Right renal pelvis (tissue), 4 donors: ENCODE results near the gene TOX2. TPM values are rescaled to one million over a fixed set of nuclear protein-coding genes. Genes with fewer than 3 reads are reported as not detected.

ENCODE experiments used
- DNase-seq, 4 donors: peaks; one replicate each; pipeline ENCODE4 v3.0.0-alpha.2; 2013; ENCODE audit warnings: low read depth in 4 of 4, low spot score in 3 of 4, missing footprints in 1 of 4
- polyA plus RNA-seq, 4 donors: library from polyadenylated mRNA; unstranded; fragments of 120-200 nt; gene quantifications; one replicate each; pipeline ENCODE4 v1.2.1, GENCODE V29; 2013; ENCODE audit not compliant: insufficient read length in 4 of 4

TOX2 gene
- polyA plus RNA-seq, 4 donors: 3.8 to 5.1 (median 4.2) TPM

DNA sequence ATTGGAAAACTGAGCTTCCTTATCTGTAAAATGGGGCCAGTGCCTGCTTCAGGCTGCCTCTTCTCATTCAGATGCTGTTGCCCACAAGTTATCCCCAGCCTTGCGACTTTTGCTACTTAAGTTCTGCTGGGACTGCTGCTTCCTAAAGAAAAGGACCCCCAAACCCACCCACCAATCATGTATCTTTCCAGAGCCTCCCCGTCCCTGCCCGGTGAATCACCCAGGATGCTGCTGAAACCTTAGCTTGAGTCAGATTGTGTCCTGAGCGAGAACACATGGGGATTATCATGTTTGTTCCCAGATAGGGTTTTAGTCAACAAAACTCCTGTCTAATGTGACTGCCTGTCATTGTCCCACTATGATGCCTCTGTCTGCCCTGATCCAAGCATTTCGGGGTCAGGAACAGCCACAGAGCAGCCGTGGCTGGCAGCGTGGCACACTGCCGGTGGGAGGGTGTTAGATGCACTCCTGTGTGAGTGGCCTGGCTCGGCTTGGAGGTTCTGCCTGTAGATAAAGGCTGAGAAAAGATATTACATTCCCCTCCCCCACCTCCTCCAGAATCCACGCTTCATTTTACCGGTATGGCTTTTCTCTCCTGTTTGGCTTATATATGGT is 79.9 kb downstream of the TOX2 start:
- no peak for DNase-seq

DNA sequence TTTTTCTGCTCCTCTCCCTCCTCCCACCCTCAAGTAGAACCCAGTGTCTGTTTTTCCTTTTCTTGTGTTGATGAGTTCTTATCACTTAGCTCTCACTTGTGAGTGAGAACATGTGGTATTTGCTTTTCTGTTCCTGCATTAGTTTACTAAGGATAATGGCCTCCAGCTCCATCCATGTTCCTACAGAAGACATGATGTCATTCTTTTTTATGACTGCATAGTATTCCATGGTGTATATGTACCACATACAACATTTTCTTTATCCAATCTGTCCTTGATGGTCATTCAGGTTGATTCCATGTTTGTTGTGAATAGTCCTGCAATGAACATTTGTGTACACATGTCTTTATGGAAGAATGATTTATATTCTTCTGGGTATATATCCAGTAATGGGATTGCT is 81.0 kb downstream of the TOX2 start:
- DNase-seq: no peak

DNA sequence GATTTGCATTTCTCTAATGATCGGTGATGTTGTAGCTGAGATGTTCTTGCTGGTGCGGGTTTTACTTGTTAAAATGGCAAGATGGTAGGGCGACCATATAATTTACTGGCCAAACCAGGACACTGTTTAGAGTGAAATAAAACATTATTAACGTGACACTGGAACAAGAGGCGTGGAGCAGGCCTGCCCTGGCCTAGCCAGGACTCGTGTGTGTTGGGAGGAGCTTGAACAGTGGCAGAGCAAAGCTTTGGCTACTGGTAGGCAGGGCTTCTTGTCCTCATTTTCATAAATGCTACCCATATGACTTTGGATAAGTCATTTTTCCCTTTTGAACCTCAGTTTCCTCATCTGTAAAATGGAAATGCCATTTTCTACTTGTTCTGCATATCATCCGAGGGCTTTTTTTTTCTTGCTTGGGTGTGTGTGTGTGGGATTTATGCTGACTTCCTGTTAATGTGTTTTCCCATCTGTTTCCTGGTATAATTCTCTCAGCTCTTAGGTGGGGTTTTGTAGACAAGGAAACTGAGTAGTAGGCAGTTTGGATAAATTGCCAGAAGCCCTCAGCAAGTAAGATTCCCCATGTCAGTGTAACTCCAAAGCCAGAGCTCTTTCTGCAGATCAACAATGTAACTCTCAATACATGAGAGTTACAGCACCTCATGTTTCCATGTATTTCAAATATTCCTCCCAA is 81.7 kb downstream of the TOX2 start:
- DNase-seq: no peak

DNA sequence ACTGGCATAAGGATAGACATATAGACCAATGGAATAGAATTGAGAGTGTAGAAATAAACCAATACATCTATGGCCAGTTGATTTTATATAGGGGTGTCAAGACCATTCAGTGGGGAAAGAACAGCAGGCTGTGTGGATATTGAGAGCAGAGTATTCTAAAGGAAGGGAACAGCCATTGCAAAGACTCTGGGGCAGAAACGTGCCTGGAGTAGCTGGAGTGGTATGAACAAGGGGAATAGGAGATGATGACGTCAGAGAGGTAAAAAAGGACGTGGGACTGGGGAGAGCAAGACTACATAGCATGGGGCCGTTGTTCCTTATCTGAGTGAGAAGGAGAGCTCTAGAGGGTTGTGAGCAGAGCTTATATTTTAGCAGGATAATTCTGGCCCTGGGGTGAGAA is 85.2 kb downstream of the TOX2 start:
- DNase-seq: no peak

DNA sequence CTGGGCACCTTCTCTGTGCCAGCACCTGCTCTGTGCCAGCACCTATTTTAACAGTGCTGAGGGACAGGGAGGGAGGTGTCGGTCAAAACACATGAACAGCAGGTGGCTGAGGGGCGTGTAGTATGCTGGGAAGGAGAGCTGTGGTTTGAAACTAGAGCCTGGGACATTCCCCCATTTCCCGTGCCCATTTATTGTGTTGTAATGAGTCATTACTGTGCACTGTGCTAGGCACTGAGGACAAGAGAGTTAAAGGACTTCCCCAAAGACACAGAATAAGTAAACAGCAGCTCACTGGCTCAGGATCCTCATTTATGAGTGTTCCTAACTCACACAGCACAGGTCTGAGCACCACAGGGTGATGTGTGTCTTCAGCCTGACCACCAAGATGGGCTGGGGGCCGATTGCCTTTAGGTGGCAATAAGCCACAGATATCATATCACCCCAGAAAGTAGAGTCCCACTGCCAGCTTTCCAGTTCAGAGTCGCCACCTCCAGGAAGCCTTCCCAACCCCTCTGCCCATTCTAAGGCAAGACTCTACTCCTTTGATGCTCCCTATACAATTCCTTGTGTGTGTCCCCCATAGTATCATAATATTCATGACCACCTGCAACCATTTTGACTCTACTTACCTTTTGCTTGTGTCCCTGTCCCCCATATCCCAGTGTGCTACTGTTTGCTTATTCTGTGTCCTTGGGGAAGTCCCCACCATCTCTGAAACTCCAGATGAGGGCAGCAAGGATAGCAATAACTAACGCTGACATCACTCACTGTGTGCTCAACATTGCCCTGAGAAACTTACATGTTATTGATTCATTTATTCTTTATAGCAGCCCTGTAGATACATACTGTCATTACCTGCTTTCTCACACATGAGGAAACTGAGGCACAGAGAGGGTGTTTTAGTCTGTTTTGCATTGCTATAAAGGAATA is 87.3 kb downstream of the TOX2 start:
- DNase-seq: no peak

DNA sequence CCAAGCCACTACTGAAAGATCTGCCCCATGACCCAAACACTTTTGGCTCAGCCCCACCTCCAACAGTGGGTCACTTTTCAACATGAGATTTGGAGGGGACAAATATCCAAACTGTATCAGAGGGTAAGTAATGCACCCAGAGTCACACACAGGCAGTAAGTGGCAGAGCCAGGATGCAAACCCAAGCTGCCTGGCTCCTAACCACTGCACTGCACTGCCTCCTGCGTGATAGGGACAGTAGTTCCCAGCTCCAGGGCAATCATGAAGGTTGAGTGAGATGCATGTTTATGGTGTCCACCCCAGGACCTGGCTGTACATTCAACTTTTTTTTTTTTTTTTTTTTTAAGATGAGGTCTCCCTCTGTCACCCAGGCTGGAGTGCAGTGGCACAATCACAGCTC is 88.2 kb downstream of the TOX2 start:
- no peak for DNase-seq

DNA sequence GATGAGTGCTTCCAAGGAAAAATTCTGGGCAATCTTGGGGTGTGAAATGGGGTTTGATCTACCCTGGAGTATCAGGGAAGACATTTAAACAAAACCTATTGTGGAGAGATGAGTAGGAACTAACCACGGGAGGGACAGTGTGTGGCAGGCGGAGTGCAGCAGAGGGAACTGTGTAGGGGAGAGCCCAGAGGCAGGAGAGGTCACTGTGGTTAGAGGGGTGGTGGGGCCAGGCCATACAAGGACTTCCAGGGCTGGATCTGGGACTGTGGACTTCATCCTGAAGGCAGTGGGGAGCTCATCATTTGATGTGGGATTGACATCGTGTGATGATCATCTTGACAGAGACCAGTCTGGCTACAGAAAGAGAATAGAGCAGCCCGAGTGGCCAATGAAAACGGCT is 89.0 kb downstream of the TOX2 start:
- no peak for DNase-seq

DNA sequence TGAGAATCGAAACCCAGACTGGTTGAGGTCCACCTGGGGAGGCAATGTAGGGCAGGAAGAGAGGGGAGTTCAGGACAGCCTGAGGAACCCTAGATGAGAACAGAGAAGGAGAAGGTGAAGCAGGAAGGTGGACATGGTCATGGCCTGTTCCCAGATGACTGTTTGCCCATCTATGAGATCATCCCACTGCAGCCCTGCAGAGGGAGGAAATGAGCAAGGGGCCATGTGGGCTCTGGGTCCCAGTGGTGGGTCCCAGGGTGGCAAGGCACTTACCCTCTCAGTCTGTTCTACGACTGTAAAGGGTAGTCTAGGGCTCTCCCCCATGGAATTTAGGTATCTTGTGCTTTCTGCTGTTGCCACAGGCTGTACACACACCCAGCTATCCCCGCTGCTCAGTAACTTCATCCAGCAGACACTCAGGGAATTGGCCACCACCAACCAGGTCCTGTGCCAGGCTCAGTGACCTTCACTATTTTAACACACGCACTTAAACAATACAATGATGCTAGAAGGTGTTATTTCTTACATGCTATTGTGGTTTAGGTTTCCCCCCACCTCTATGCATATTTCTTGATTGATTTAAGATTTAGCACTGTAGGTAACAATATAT is 89.8 kb downstream of the TOX2 start:
- no peak for DNase-seq

DNA sequence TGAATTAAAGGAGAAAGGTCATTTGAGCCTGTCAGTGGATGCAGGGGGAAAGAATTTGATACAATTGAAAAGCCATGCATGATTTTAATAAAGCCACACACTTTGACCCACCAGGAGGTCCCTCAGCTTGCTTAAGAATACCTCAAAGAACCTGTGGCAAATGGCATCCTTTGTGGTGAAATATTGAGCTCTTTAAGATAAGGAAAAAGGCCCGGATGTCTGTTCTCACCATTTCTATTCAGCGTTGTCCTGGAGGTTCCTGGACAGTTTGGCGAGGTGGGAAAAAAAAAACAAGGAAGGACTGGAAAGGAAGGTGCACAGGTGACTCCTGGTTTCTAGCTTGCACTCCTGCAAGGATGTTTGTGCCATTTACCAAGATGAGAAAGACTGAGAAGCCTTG is 91.0 kb downstream of the TOX2 start:
- no peak for DNase-seq

DNA sequence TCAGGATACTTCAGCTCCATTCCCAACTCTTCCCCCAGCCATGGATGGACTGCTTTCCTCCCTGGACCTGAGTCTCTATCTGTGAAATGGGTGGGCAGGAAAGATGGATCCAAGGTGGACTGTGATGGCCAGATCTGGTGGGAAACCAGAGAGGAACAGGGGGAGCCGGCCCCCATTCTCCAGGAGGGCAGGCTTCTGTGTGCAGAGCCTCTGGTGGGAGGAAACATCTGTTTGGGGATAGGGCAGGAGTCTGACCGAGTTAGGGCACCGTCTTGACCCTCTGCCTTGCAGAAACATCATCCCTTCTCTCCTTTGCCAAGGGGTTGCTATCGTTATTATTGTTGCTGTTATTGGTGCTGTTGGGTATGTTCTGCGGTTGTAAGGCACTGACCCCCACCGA is 91.5 kb downstream of the TOX2 start:
- no peak for DNase-seq

DNA sequence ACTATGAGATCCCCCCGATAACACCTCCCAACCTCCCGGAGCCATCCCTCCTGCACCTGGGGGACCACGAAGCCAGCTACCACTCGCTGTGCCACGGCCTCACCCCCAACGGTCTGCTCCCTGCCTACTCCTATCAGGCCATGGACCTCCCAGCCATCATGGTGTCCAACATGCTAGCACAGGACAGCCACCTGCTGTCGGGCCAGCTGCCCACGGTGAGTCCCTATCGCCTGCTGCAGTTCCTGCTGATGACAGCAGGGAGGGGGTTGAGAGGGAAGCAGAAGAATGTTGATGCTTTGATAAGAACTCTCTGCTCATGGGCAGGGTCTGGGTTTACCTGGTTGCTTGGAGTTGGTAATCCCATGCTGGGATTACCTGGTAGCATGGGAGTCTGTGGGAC is 91.9 kb downstream of the TOX2 start:
- DNase-seq: no peak

DNA sequence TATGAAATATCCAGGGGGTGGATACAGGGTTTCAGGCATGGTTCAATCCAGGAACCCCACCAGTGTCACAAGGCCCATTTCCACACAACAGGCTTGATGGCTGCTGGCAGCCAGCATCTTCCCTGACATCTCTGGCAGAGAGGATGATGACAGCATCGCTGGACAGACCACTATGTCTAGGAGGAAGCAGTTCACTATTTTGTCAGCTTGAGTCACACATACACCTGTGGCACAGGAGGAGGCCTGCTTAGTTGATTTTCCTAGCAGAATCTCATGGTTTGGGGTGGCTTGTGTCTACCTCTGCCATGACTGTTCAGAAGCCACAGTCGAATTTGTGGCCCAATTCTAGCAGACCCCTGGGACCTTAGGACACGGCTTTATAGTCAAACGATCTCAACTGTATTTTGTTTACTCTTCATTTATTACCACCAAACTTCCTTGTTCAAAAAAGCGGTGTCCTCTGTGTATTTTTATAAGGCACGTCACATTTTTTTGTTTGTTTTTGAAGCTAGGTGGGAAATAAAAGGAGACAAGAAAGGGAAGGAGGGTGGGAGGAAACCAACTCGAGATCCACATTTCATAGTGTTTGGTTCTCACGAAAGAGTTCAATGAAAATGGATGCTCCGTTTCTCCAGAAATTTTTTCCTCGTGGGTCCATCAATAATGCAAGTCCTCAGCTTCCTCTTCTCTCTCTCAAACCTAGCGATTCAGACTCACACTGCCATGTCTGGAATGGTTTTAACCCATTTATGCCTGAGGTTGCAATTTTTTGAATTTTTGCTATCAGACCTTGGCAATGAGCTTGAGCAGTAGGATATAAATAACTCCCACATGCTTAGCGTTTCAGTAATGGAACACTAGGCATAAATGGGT is 94.4 kb downstream of the TOX2 start:
- DNase-seq: no peak

DNA sequence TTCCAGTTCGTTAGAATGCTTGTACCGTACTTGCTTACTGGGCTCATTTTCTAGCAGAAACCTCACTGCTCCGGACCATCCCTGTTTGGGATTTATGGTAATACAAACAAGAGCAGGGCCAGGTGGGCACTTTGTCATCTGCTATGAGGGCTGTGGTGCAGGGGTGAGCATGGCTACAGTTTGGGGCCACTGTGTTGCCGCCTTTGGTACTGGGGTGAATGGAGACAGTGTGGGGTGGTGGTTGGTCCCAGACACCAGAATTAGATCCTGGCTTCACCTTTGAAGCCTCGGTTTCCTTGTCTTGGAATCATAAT is 95.0 kb downstream of the TOX2 start:
- no peak for DNase-seq

DNA sequence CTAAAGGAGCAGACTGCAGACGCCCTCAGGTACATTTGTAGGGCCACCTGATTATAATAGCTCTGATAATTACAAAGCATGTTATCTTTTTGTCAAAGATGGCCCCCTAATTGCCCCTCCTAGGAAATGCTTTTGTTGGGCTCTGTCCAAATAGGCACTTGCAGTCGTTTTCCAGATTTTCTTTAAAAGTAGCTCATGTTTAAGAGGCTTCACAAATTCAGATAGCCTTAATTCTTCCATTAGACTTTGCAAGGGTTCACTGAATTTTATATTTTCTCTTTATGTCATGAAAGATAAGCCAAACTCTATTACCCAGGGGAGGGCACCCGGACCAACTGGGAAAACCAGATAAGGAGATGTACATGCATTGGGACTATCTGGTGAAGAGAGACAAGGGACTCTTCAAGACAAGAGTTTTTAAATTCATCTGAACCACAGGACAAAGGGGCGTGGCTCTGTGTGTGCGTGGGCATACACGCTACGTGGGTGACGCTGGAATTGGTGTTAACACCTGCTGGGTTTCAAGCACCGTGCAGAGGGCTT is 95.6 kb downstream of the TOX2 start:
- no peak for DNase-seq

DNA sequence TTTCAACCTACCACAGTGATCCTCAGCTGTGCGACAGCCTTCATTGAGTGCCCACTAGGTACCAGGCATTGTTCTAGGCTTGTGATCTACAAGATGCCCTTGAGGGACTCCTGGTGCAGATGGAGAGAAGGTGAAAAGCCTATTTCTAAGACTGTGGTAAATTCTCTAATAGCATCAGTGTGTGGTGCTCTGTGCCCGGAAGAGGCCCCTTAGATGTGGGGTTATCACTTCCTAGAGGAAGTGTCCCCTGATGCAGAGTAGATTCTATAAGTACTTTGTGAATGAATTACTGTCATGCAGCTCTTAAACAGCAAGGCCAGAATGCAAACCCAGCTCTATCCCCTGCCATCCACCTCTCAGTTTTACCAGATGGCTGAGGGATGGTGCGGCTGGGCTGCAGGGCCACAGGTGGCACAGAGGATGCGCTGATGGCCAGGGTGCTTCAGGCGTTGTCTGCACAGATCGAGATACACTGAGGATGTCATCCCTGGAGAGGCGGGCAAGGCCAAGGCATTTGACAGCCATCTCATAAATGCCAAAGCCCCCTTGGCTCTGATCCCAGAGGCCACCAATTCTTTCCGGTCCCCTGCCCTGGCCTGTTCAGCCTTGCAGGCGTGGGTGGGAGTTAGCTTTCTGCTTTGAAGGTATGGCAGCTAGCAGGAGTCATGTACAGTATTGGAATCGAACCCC is 96.7 kb downstream of the TOX2 start:
- no peak for DNase-seq

DNA sequence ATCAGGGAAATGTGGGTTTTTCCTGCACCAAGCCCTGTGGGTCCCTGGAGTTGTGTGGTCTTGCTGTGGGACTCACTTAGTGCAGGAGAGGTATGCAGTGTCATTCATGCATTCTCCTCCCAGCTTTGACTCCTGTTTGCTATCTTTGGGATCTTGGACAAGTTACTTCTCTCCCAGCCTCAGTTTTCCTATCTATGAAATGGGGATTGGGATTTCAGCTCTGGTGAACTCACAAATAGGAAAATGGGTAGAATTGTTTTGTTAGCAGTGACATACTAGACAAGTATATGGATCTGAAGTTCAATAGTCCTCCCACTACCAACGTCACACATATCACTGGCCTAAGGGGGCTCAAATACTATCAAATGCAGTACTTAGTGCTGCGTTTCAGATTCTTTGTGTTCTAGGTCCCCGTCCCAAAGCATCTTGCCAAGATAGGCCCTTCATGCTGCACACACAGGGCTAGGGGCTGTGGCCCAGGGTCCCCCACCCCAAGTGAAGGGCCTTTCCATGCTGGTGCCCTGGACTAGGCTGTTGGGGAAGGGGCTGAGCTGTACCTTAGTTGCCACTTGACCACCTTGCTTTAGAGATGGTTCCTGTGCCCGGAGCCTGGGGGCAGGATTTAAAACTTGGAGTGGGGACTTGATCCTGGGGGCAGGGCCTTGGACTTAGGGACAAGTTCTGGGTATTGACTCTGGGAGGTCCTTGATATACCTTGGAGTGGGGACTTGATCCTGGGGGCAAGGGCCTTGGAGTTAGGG is 98.0 kb downstream of the TOX2 start:
- DNase-seq: no peak

DNA sequence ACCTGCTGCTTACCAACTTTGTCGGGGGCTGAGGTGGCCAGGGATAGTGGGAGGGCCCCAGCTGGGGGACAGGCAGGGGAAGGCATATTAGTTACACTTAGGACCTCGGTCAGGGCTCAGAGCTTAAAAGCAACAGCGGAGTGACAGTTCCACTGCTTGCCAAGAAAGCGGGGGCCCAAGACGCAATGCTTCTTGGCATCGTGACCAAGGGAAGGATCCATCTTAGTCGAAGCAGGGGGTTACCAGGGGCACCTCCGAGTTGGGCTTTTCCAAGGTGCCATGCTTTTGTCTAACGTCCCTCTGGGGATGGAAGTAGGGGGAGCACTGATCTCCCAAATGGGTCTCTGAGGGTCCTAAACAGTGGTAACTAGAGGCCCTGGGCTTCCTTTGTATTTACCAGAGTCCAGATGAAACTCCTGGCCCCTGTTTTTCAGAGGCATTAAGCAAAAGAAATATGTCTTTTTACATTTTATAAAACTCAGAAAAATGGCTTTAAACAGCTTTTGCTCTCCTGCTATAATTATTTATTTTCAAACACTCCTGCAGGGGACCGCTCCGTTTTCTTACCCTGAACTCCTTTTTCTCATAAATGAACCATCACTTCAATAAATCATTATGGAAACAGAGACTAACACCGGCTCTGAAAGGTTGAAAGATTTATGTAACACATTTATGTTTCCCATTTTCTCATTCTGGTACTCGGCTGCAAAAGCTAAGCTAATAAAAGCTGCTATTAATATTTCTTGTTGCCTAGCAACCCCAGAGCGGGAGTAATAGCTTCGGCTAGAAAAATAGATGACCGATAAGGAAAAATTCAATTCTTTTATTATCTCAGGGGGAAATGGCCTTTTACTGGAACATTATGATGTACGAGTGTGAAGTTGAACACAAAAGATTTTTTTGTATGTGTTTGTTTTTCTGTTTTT is 100.4 kb downstream of the TOX2 start:
- peak in 1 of 4 donors; percentile 41 for DNase-seq

DNA sequence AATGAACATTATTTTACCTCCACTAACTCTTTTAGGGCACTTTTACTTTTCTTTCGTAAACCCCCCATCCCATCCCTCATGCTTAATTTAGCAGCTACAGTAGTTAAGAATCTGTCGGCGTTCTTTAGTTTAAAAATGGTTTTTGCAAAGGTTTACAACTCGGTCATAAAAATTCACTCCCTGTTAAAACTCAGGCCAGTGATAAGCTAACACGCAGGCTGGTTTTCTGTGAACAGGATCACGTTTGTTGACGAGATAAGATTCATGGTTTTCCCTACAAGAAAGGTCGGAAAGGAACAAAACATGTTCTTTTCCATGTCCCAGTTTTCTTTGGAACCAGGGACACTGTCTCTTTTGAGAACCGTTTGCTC is 101.1 kb downstream of the TOX2 start:
- no peak for DNase-seq
